Fibroblast of skin of back (primary cell): ENCODE results near the gene GNE.
"Not testable (repeated sequence)": the region's sequence is repeated elsewhere in the genome, so short reads cannot be mapped to it uniquely, and the experiment has no call there.

ENCODE experiments used
- DNase-seq: peaks from one replicate; pipeline ENCODE4 v3.0.0-alpha.2; 2013

Gene GNE

DNA sequence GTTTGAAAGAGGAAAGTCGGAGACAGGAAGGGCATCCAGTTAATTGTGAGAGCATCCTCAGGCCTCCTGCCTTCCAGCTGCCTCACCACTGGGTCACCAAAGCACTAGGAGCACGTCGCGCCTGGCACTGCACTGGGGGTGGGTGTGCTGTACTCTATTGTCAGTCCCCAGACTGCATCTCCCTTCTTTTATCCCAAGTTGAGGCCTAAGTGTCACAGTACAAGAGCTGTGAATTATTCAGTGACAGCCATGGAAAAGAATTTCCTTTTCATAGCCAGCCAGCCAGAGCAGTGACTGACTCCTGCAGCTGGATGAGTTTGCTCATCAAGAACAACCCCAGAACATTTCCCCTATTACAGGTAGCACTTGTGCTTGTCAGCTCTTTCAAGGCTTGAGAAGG is 51.2 kb downstream of the GNE start:
- peak; percentile 54 for DNase-seq

DNA sequence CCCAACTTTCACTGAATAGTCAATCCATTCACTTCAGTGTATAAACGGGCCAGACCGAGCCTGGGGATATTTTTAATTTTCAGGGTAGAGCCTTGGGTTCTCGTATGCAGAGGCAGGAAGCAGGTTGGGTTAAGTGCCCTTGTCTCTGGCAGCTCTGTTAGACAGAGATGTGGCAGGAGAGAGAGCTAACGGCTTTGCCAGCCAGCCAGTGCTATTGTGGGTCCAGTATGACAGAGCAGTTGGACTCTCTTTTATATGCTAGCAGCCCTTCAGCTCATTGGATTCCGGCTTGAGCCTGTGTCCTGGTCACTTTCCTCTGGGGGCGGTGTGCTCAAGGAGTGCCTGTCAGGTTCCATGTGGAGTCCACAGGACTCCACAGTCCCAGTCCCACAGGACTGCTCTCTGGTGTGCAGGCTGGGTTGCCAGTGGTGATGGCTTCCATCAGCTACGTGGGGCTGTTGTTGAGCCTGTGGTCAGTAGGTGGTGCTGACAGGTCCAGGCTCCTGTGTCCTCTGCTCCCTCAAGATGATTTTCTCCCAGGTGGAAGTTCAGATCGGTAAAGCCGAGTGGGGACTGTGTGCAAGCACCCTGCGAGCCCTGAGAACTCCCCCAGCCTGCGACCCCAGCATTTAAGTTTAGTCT is 53.2 kb downstream of the GNE start:
- no peak for DNase-seq

DNA sequence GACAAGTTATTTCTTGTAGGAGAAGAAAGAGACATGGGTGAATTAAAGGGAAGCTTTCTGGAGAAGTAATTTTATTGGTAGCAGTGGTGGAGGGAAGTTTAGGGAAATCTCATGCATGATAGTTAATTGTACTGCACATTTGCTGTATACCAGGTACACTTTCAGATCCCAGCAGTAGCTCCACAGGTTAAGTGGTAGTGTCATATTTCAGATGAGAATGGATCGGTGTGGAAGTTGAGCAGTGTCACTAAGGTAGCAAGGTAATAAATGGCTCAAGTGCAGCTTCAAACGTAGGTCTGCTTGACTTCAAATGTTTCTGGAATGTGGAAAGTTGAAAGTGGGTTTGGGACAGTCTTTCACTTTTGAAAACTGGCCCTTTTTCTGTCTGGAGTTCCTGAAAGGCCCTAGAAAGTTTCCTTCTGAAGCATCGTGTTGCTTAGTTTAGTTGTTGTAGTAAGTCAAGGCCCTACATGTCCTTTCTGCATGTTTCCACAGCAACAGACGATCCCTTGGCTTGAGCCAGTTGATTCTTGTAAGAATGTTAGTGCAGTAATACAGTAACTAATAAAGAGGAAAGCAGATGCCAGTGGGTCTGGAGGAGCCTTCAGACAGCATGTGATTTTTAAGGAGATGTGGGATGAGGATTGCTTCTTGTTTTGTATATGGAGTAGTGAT is 63.8 kb downstream of the GNE start:
- DNase-seq = no peak

DNA sequence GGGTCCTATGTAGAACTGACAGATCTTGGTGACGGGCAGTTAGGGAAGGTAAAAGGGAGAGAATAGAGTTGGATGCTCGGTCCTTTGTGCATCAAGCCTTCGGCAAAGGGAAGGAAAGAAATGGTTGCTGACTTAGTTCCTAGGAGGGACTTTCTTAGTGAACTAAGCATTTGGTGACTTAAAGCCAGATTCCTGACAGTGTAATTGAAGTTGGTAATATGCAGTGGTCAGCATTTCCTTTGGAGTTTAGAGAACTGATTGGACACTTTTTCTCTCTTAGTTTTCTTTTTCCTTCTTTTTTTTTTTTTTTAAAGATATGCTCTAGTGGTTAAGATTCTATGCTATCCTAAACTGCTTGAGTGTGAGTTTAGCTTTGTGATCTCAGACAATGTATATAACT is 65.2 kb downstream of the GNE start:
- no peak for DNase-seq

DNA sequence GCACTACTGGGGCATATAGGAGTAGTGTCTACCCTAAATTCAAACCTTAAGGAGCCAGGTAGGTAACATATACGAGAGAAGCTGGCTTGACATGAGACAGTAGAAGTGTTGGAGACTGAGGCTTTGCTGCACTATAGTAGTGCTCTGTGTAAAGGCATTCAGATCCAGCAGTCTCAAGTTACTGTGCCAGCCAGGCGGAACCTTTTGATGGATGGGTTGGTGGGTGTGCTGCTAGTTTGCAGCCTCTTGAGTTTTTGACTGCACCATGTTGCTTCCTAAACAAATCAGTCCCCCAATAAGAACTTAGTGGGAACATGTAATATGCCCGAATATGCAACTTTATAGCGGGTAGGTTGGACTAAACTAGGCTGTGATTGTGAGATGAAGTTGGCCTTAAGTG is 66.1 kb downstream of the GNE start:
- DNase-seq = no peak

DNA sequence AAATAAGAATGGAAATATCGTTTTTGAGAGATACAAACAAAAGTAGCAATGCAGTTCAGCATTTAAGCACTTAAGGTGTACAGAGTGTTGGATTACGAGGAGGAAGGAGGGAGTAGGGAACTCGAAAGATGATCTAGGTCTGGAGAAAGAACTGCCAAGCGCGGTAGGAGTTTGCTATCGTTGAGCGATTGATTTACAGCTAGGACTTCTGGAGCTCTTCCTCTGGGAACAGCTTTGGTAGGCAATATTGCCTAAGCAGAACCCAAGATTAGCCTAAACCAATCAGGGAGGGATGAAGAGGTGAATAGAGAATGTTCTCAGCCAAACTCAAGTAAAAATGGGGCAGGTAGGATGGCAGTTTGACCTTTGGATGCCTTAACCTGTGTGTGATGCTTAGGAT is 66.6 kb downstream of the GNE start:
- DNase-seq = no peak

DNA sequence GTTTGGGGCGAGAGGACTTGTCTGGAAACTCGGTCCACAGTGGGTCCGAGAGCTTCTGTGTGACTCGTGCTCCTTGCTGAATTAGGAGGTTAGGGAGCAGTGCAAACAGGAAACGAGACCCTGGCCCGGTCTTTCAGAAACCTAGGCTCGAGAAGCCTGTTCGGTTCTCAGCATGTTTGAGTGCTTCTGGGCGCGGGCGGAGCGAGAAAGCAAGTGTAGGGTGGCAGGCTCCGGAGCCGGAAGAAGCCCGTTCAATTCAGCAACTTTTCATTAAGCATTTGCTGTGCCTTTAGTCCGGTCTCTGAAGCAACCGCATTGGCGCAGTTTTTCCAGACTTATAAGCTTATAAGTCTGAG is 67.0 kb downstream of the GNE start:
- DNase-seq = peak; percentile 27

DNA sequence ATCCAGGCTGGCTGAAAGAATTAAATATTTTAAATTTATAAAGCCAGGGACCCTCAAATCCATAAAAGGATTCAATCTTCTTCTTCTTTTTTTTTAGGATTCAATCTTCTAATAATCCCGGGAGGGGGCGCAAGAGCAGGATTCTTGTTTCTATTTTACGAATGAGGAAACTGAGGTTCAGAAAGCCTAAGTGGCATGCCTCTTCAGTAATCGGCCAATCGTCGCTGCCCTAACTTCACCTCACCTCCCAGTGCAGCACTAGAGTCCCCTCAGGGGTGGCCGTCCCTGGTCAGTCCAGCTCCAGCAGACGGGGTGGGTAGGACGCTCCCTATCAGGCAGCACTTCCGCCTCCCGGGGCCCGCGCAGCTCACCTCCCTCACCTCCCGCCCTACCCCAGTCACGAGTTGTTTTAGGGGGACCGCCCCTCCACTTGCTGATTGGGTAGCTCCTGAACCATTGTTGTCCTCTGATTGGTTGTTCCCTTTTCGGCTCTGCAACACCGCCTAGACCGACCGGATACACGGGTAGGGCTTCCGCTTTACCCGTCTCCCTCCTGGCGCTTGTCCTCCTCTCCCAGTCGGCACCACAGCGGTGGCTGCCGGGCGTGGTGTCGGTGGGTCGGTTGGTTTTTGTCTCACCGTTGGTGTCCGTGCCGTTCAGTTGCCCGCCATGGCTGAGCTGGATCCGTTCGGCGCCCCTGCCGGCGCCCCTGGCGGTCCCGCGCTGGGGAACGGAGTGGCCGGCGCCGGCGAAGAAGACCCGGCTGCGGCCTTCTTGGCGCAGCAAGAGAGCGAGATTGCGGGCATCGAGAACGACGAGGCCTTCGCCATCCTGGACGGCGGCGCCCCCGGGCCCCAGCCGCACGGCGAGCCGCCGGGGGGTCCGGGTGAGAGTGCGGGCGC is 67.6 kb downstream of the GNE start, which contains the start of gene CLTA:
Gene CLTA, plus strand, starts transcription at position 534 of the 902 bp plus-strand sequence. Its CDS starts 136 bp downstream, at position 670.
- DNase-seq = peak; percentile 100

DNA sequence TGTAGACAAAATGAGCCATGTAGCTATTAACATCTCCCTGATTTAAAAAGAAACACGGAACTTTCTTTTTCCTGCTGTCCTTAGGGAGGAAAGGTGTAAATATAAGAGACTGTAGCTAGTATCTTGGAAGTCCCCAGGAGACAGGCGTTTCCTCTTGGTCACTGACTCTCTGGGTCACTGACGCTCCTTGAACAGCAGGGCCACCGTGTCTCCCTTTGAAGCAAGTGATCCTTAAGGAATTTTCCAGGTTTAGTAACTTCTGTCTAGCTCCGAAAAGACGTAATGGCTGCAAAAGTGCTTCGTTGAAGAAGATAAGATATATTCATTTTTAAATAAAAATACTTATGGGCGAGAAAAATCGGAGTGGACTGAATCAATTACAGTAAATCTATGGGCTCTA is 68.3 kb downstream of the GNE start:
- DNase-seq = peak; percentile 30

DNA sequence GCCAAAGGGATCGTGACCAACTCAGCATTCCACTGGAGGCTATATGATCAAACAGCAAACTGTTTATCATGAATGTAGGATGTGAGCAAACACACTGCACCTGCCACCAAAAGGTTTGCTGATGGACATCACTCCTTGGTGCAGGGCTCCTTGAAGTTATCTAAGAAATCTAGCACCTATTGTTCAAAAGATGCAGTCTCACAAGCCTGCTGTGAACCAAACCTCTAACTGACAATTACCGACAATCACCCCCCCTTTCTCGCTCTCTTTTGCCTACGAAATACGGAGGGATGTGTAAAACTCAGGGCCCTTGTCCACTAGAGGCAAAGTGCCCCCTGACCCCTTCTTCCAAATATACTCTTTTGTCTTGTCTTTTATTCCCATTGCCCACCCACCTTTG is 70.0 kb downstream of the GNE start:
- DNase-seq = no peak

DNA sequence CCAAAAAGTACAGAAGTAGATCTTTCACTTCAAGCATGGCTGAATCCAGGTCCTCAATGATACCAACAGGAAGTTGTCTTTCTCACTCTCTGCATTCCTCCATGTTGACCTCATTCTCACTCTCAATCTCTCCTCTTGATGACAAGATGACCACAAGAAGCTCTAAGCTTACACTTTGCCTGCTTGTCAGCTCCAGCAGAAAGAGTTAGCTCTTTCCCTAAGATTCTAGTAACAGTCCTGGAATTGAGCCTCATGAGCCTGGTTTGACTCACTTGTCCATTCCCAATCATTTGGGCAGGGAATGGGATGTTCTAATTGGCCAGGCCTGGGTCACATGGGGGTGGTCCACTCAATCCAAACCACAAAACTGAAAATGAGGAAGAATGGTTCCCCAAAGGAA is 70.8 kb downstream of the GNE start:
- DNase-seq = peak; percentile 95

DNA sequence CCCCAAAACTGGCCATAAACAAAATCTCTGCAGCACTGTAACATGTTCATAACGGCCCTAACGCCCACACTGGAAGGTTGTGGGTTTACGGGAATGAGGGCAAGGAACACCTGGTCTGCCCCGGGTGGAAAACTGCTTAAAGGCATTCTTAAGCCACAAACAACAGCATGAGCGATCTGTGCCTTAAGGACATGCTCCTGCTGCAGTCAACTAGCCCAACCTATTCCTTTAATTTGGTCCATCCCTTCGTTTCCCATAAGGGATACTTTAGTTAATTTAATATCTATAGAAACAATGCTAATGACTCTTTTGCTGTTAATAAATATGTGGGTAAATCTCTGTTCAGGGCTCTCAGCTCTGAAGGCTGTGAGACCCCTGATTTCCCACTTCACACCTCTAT is 78.0 kb downstream of the GNE start:
- DNase-seq = not testable (repeated sequence)

DNA sequence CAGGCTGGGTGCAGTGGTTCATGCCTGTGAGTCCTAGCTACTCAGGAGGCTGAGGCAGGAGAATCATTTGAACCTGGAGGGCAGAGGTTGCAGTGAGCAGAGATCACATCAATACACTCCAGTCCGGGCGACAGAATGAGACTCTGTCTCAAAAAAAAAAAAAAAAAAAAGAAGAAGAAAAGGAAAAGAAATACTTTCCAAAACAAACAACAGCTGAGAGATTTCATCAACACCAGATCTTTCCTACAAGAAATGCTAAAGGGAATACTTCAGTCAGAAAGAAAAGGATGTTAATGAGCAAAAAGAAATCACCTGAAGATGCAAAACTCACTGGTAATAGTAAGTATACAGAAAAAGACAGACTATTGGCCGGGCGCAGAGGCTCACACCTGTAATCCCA is 80.7 kb downstream of the GNE start:
- no peak for DNase-seq

DNA sequence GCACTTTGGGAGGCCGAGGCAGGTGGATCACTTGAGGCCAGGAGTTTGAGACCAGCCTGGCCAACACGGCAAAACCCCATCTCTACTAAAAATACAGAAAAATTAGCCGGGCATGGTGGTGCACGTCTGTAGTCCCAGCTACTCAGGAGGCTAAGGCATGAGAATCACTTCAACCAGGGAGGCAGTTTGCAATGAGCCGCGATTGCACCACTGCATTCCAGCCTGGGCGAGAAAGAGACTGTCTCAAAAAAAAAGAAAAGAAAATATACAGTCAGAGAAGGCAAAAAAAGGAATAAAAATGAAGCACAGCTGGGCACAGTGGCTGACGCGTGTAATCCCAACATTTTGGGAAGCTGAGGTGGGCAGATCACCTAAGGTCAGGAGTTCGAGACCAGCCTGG is 81.8 kb downstream of the GNE start:
- DNase-seq = not testable (repeated sequence)

DNA sequence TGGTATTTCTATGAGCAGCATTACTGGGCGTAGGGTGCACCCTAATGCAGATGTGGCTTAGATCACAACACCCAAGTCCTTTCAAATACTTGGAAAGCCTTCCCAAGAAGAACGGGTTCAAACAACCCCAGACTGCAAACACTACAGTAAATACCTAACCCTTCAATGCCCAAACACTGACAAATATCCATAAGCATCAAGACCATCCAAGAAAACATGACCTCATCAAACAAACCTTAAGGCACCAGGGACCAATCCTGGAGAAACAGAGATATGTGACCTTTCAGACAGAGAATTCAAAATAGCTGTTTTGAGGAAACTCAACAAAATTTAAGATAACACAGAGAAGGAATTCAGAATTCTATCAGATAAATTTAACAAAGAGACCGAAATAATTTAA is 83.0 kb downstream of the GNE start:
- DNase-seq = not testable (repeated sequence)

DNA sequence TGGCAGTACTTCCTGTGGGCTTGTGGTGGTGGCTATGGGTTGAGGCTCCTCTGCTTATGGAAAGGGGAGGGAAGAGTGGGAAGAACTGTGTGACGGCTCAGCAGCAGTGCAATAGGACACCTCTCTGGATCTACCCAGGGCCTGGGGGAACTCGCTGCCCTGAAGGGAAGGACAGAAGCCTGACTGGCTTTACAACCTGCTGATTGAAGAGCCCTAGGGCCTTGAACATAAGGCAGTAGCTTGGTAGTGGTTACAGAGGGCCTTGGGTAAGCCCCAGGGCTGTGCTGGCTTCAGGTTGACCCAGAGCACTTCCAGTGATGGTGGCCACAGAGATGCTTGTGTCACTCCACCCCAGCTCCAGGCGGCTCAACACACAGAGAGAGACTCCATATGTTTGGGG is 83.5 kb downstream of the GNE start:
- no peak for DNase-seq

DNA sequence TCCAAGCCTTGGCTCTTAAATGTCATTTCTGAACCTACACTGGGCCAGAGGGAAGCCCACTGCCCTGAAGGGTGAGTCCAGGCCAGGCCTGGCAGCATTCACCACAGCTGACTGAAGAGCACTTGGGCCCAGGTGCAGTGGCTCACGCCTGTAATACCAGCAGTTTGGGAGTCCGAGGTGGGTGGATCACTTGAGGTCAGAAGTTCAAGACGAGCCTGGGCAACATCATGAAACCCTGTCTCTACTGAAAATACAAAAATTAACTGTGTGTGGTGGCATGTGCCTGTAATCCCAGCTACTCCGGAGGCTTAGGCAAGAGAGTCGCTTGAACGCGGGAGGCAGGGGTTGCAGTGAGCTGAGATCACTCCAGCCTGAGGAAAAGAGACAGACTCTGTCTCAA is 84.0 kb downstream of the GNE start:
- DNase-seq = no peak

DNA sequence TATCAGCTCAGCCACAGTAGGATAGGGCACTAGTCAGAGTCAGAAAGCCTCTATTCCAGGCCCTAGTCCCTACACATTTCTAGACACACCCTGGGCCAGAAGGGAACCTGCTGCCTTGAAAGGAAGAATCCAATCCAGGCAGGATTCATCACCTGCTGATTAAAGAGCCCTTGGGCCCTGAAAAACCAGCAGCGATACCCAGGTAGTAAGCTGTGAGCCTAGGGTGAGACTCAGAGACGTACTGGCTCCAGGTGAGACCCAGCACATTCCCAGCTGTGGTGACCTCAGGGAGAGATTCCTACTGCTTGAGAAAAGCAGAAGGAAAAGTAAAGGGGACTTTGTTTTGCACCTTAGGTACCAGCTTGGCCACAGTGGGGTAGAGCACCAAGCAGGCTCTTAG is 84.4 kb downstream of the GNE start:
- no peak for DNase-seq

DNA sequence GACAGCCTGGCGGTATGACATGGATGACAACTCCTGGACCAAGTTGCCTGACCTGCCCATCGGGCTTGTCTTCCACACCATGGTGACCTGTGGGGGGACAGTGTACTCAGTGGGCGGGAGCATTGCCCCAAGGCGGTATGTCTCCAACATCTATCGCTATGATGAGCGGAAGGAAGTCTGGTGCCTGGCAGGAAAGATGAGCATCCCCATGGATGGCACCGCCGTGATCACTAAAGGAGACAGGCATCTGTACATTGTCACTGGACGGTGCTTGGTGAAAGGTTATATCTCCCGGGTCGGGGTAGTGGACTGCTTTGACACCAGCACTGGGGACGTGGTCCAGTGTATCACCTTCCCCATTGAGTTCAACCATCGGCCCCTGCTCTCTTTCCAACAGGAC is 87.7 kb downstream of the GNE start:
- no peak for DNase-seq

DNA sequence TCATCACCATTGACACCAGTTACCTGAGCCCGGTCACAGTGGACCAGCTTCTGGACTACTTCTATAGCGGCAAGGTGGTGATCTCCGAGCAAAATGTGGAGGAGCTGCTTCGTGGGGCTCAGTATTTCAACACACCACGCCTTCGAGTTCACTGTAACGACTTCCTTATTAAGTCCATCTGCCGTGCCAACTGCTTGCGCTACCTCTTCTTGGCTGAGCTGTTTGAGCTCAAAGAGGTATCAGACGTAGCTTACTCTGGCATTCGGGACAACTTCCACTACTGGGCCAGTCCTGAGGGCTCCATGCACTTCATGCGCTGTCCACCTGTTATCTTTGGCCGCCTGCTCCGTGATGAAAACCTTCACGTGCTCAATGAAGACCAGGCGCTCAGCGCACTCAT is 88.5 kb downstream of the GNE start:
- no peak for DNase-seq

DNA sequence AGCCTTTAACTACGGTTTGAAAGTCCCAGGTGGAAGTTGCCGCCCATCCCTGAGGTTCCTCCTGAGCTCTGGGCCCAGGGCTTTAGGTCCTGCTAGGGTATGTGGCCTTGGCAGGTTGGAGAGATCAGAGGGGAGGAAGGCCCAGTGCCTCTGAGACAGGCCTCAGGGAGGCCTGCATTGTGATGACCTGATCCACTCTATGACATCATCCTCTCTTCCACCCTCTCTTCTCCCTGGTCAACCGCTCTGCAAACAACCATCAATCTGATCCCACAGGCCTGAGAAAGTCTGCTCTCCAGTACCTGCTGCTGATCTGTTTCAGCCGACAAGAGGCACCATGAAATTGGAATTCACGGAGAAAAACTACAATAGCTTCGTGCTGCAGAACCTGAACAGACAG is 89.1 kb downstream of the GNE start, which contains the start of gene CCIN:
Gene CCIN, plus strand, starts transcription at position 223 of the 400 bp plus-strand sequence. Its CDS starts 115 bp downstream, at position 338.
- DNase-seq = no peak

DNA sequence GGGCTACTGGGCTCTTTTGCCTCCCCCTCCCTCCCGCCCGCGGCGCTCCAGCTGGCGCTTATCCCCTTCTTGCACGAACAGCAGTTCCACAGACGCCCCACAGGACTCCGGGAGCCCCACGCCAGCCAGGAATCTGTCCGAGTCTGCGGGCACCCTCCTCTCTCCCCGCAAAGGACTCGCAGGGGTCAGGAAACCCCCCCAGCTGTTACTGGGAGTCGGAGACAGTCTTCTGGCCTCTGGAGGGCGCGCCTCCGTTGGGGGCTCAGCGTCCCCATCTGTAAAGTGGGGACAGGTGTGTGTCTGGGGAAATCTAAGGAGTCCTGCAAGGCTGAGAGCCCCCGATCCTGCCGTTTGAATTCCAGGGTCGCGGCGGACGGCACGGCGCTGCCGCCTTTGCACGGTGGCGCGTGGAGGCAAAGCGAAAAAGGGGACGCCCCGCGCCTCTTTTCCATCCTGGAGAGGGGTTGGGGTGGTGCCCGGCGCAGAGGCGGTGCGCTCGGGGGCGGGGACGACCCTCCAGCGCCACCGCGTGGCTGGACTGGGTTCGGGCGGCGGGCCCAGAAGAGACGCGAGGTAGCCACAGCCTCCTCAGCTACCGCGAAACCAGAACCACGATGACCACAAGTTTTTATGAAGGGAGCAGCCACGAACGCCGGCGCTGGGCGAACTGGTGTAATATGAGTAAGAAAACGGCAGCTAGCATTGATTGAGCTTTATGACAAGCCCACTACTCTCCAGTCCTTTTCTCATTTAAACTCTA is 91.9 kb downstream of the GNE start:
- DNase-seq = peak; percentile 84

DNA sequence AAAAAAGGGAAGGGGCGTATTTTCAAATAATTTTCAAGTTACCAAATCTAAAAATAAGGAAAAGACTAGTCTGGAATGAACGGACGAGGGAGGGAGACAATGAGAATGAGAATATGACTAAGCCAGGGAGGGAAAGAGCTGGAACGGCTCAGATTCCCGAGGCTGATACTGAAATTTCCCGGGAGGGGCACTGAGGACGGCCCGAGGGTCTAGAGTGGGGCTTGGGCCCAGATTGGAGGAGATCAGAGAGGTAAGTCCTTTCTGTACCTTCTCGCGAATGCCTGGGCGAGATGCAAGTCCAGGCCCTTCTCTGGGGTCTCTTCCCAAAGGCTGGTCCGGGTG is 92.5 kb downstream of the GNE start:
- peak; percentile 77 for DNase-seq
